PFSK-1 (cell line): ENCODE data around the gene MRPS30.

Experiments used
- FOXP2 ChIP-seq: optimal IDR thresholded peaks from 2 replicates; pipeline ENCODE3; 2011; ENCODE audit warnings: borderline replicate concordance, control low read depth, inconsistent platforms; ENCODE audit not compliant: insufficient read depth; ENCODE audit errors: extremely low read length, extremely low read depth
- POLR2AphosphoS5 ChIP-seq: IDR thresholded peaks from 2 replicates; pipeline ENCODE4 v1.6.1; 2012; ENCODE audit warnings: low read depth, mild to moderate bottlenecking, control low read depth, low read length, moderate library complexity
- SIN3A ChIP-seq: IDR thresholded peaks from 2 replicates; pipeline ENCODE4 v1.6.1; 2012; ENCODE audit warnings: mild to moderate bottlenecking, low read length, moderate library complexity, borderline replicate concordance; ENCODE audit not compliant: insufficient read depth
- TAF1 ChIP-seq: IDR thresholded peaks from 2 replicates; pipeline ENCODE4 v1.6.1; 2012; ENCODE audit warnings: low read length, control low read depth, borderline replicate concordance; ENCODE audit not compliant: insufficient read depth
- TF ChIP-seq, protein P1 (sequence below), 2 experiments: IDR thresholded peaks; 2 replicates each; pipeline versions ENCODE4 v1.6.1 to v1.8.0; 2011 to 2012; ENCODE audit warnings: low read depth in 2 of 2, low read length in 2 of 2, control low read depth in 1 of 2, inconsistent platforms in 1 of 2, mild to moderate bottlenecking in 1 of 2, moderate library complexity in 1 of 2; ENCODE audit not compliant: insufficient read depth in 1 of 2

Gene MRPS30

GRCh38 chr5:44847206-44847852 lies 38.6 kb downstream of the MRPS30 start:
- TF ChIP-seq SIN3A (no peak), FOXP2 (no peak)

- no peak for TF ChIP-seq POLR2AphosphoS5
- no peak for TF ChIP-seq TAF1
- TF ChIP-seq FOXP2 = no peak
- TF ChIP-seq, protein P1, sequence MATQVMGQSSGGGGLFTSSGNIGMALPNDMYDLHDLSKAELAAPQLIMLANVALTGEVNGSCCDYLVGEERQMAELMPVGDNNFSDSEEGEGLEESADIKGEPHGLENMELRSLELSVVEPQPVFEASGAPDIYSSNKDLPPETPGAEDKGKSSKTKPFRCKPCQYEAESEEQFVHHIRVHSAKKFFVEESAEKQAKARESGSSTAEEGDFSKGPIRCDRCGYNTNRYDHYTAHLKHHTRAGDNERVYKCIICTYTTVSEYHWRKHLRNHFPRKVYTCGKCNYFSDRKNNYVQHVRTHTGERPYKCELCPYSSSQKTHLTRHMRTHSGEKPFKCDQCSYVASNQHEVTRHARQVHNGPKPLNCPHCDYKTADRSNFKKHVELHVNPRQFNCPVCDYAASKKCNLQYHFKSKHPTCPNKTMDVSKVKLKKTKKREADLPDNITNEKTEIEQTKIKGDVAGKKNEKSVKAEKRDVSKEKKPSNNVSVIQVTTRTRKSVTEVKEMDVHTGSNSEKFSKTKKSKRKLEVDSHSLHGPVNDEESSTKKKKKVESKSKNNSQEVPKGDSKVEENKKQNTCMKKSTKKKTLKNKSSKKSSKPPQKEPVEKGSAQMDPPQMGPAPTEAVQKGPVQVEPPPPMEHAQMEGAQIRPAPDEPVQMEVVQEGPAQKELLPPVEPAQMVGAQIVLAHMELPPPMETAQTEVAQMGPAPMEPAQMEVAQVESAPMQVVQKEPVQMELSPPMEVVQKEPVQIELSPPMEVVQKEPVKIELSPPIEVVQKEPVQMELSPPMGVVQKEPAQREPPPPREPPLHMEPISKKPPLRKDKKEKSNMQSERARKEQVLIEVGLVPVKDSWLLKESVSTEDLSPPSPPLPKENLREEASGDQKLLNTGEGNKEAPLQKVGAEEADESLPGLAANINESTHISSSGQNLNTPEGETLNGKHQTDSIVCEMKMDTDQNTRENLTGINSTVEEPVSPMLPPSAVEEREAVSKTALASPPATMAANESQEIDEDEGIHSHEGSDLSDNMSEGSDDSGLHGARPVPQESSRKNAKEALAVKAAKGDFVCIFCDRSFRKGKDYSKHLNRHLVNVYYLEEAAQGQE (IDR thresholded peaks at IDR 0.05; ENCODE audit: insufficient read depth in 1 of 2, low read depth in 2 of 2, low read length in 2 of 2) = no peak
- no peak for TF ChIP-seq SIN3A
Measured at GRCh38 chr5:44860267-44860666, 51.5 kb downstream of the MRPS30 start.

GRCh38 chr5:44862808-44863207 lies 54.1 kb downstream of the MRPS30 start:
- TF ChIP-seq TAF1 = no peak
- TF ChIP-seq FOXP2 = no peak
- TF ChIP-seq, protein P1 (IDR thresholded peaks at IDR 0.05; ENCODE audit: insufficient read depth in 1 of 2, low read depth in 2 of 2, low read length in 2 of 2) = no peak
- no peak for TF ChIP-seq SIN3A
- no peak for TF ChIP-seq POLR2AphosphoS5
